Trophoblast cell (in vitro differentiated cells and primary cell): ENCODE data around the gene RIPOR3.

Source experiments
- DNase-seq, 2 donors: peaks; one replicate each; pipeline ENCODE4 v3.0.0-alpha.2; 2016
- H2AFZ ChIP-seq: 2 replicates; pipeline ENCODE4 v1.6.1; 2013; ENCODE audit warnings: low read length, moderate library complexity, mild to moderate bottlenecking; ENCODE audit not compliant: insufficient read depth, poor library complexity
- H2AK5ac ChIP-seq: 2 replicates; pipeline ENCODE4 v1.6.1; 2013; ENCODE audit warnings: mild to moderate bottlenecking, low read length
- H2BK120ac ChIP-seq: 2 replicates; pipeline ENCODE4 v1.6.1; 2013; ENCODE audit warnings: low read length, mild to moderate bottlenecking, moderate library complexity; ENCODE audit not compliant: insufficient read depth, poor library complexity
- H2BK12ac ChIP-seq: 2 replicates; pipeline ENCODE4 v1.6.1; 2013; ENCODE audit warnings: mild to moderate bottlenecking, low read length, moderate library complexity
- H2BK5ac ChIP-seq: 2 replicates; pipeline ENCODE4 v1.6.1; 2013; ENCODE audit warnings: low read length, low read depth, moderate library complexity, mild to moderate bottlenecking; ENCODE audit not compliant: poor library complexity
- H3K14ac ChIP-seq: 2 replicates; pipeline ENCODE4 v1.6.1; 2013; ENCODE audit warnings: mild to moderate bottlenecking, low read length
- H3K18ac ChIP-seq: 2 replicates; pipeline ENCODE4 v1.6.1; 2013; ENCODE audit warnings: mild to moderate bottlenecking, low read length
- H3K23ac ChIP-seq: 2 replicates; pipeline ENCODE4 v1.6.1; 2013; ENCODE audit warnings: low read length
- H3K27ac ChIP-seq: 2 replicates; pipeline ENCODE4 v1.5.1; 2013; ENCODE audit warnings: low read depth, mild to moderate bottlenecking, inconsistent platforms, low read length, moderate library complexity
- H3K27me3 ChIP-seq: 2 replicates; pipeline ENCODE4 v1.6.1; 2013; ENCODE audit warnings: inconsistent platforms, mild to moderate bottlenecking, low read length, moderate library complexity; ENCODE audit not compliant: insufficient read depth
- H3K36me3 ChIP-seq, 2 experiments: 1 replicate in 1 of 2; 2 replicates in 1 of 2; pipeline ENCODE4 v1.6.1; 2013; ENCODE audit warnings: low read length in 2 of 2, mild to moderate bottlenecking in 2 of 2, moderate library complexity in 1 of 2; ENCODE audit not compliant: insufficient read depth in 2 of 2, control insufficient read depth in 1 of 2
- H3K4ac ChIP-seq: 2 replicates; pipeline ENCODE4 v1.6.1; 2013; ENCODE audit warnings: low read depth, mild to moderate bottlenecking, low read length, moderate library complexity
- H3K4me1 ChIP-seq, 2 experiments: 1 replicate in 1 of 2; 2 replicates in 1 of 2; pipeline ENCODE4 v1.6.1; 2013; ENCODE audit warnings: low read length in 2 of 2, mild to moderate bottlenecking in 2 of 2, moderate library complexity in 1 of 2; ENCODE audit not compliant: insufficient read depth in 2 of 2, control insufficient read depth in 1 of 2
- H3K4me2 ChIP-seq: 2 replicates; pipeline ENCODE4 v1.6.1; 2013; ENCODE audit warnings: inconsistent platforms, mild to moderate bottlenecking, low read length, moderate library complexity
- H3K4me3 ChIP-seq: 2 replicates; pipeline ENCODE4 v1.5.1; 2013; ENCODE audit warnings: mild to moderate bottlenecking, low read depth, low read length, inconsistent platforms
- H3K79me1 ChIP-seq: one replicate; pipeline ENCODE4 v1.6.1; 2013; ENCODE audit warnings: low read length
- H3K79me2 ChIP-seq: 2 replicates; pipeline ENCODE4 v1.6.1; 2013; ENCODE audit warnings: low read length, mild to moderate bottlenecking; ENCODE audit not compliant: control insufficient read depth, insufficient read depth, poor library complexity
- H3K9ac ChIP-seq: 2 replicates; pipeline ENCODE4 v1.6.1; 2013; ENCODE audit warnings: mild to moderate bottlenecking, low read length
- H3K9me3 ChIP-seq: 2 replicates; pipeline ENCODE4 v1.6.1; 2013; ENCODE audit warnings: low read depth, mild to moderate bottlenecking, control low read depth, inconsistent platforms, low read length; ENCODE audit not compliant: insufficient read depth
- H4K12ac ChIP-seq: 2 replicates; pipeline ENCODE4 v1.6.1; 2013; ENCODE audit warnings: low read depth, mild to moderate bottlenecking, low read length, moderate library complexity
- H4K8ac ChIP-seq: 2 replicates; pipeline ENCODE4 v1.6.1; 2013; ENCODE audit warnings: low read depth, mild to moderate bottlenecking, low read length, moderate library complexity
- H4K91ac ChIP-seq: one replicate; pipeline ENCODE4 v1.6.1; 2013; ENCODE audit warnings: low read depth, mild to moderate bottlenecking, low read length, moderate library complexity
- WGBS: extraction: QIAGEN DNeasy Blood & Tissue Kit; methylation state at CpG from one replicate; pipeline ENCODE4 v1.1.7; 2013; ENCODE audit warnings: missing lambda C conversion rate; ENCODE audit not compliant: insufficient read length, insufficient coverage; ENCODE audit errors: extremely low coverage; 5-methylcytosine and 5-hydroxymethylcytosine counted together

The RIPOR3 gene

GRCh38 chr20:50584687-50585086, 106.7 kb downstream of the RIPOR3 start:
- H3K4ac ChIP-seq = no peak overlapping the region
- H3K79me1 ChIP-seq = no peaks in the 10 kb centered on the region
- WGBS = no CpG with 5 or more reads among the region's 2 CpGs
- H3K14ac ChIP-seq = no peak overlapping the region
- H4K8ac ChIP-seq = no peak overlapping the region
- H2AFZ ChIP-seq = no peak overlapping the region
- H3K79me2 ChIP-seq = no peaks in the 10 kb centered on the region
- peaks cover 41 to 56% of the 10 kb centered on the region in 2 experiments for H3K36me3 ChIP-seq
- H2BK12ac ChIP-seq = no peak overlapping the region
- H3K9ac ChIP-seq = no peak overlapping the region
- H2BK120ac ChIP-seq = no peak overlapping the region
- H3K4me1 ChIP-seq = peaks cover 17 to 21% of the 10 kb centered on the region in 2 experiments
- H3K18ac ChIP-seq = no peak overlapping the region
- no peak overlapping the region for H2AK5ac ChIP-seq
- no peaks in the 10 kb centered on the region for H3K27me3 ChIP-seq
- H3K27ac ChIP-seq = no peak overlapping the region
- no peak overlapping the region for H4K91ac ChIP-seq
- H2BK5ac ChIP-seq = no peak overlapping the region
- no peak overlapping the region for H3K4me2 ChIP-seq
- H3K4me3 ChIP-seq = no peak overlapping the region
- peaks cover 2% of the 10 kb centered on the region for H3K9me3 ChIP-seq
- DNase-seq = no peak
- no peak overlapping the region for H4K12ac ChIP-seq
- H3K23ac ChIP-seq = no peak overlapping the region

DNA sequence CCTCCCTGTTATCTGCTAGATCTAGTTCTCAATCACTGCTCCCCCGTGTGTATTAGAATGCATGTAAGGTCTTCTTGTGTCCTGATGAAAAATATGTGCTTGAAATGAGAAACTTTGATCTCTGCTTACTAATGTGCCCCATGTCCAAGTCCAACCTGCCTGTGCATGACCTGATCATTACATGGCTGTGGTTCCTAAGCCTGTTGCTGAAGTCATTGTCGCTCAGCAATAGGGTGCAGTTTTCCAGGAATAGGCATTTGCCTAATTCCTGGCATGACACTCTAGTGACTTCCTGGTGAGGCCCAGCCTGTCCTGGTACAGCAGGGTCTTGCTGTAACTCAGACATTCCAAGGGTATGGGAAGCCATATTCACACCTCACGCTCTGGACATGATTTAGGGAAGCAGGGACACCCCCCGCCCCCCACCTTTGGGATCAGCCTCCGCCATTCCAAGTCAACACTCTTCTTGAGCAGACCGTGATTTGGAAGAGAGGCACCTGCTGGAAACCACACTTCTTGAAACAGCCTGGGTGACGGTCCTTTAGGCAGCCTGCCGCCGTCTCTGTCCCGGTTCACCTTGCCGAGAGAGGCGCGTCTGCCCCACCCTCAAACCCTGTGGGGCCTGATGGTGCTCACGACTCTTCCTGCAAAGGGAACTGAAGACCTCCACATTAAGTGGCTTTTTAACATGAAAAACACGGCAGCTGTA, 107.7 kb downstream of the RIPOR3 start:
- Histone ChIP-seq H3K36me3 (peaks cover 46 to 64% of the 10 kb centered on the region in 2 experiments), H2BK12ac (no peak overlapping the region), H2AK5ac (no peak overlapping the region), H3K4me3 (no peak overlapping the region), H3K79me2 (no peaks in the 10 kb centered on the region), H3K9me3 (peaks cover 2% of the 10 kb centered on the region), H3K23ac (no peak overlapping the region), H4K12ac (no peak overlapping the region), H3K4ac (no peak overlapping the region), H2BK120ac (no peak overlapping the region), H3K4me1 (peaks cover 17 to 21% of the 10 kb centered on the region in 2 experiments), H3K79me1 (no peaks in the 10 kb centered on the region), H3K9ac (no peak overlapping the region), H3K27ac (no peak overlapping the region), H3K27me3 (no peaks in the 10 kb centered on the region), H3K18ac (no peak overlapping the region), H3K4me2 (no peak overlapping the region), H4K91ac (no peak overlapping the region), H2AFZ (no peak overlapping the region), H4K8ac (no peak overlapping the region), H2BK5ac (no peak overlapping the region), H3K14ac (no peak overlapping the region)
- no CpG with 5 or more reads among the region's 15 CpGs for WGBS
- DNase-seq = no peak

- Histone ChIP-seq H3K4me1 (peaks cover 14 to 17% of the 10 kb centered on the region in 2 experiments), H2BK120ac (no peak overlapping the region), H3K9ac (no peak overlapping the region), H2AFZ (no peak overlapping the region), H3K18ac (no peak overlapping the region), H4K8ac (no peak overlapping the region), H2BK12ac (no peak overlapping the region), H2BK5ac (no peak overlapping the region), H3K79me2 (no peaks in the 10 kb centered on the region), H3K23ac (no peak overlapping the region), H3K36me3 (peaks cover 53 to 70% of the 10 kb centered on the region in 2 experiments), H3K4ac (no peak overlapping the region), H4K91ac (no peak overlapping the region), H3K9me3 (peaks cover 2% of the 10 kb centered on the region), H3K27me3 (no peaks in the 10 kb centered on the region), H3K4me3 (no peak overlapping the region), H3K27ac (no peak overlapping the region), H3K4me2 (no peak overlapping the region), H3K14ac (no peak overlapping the region), H4K12ac (no peak overlapping the region), H3K79me1 (no peaks in the 10 kb centered on the region), H2AK5ac (no peak overlapping the region)
- no peak for DNase-seq
- no CpG with 5 or more reads among the region's 26 CpGs for WGBS
Measured at GRCh38 chr20:50582591-50583234, 108.6 kb downstream of the RIPOR3 start.

- H3K36me3 ChIP-seq = peaks cover 59 to 73% of the 10 kb centered on the region in 2 experiments
- no peak overlapping the region for H3K9ac ChIP-seq
- H2BK120ac ChIP-seq = no peak overlapping the region
- H2AFZ ChIP-seq = no peak overlapping the region
- no peak overlapping the region for H4K91ac ChIP-seq
- H3K4me2 ChIP-seq = no peak overlapping the region
- H3K4ac ChIP-seq = no peak overlapping the region
- H3K27me3 ChIP-seq = no peaks in the 10 kb centered on the region
- no peak overlapping the region for H3K27ac ChIP-seq
- DNase-seq = no peak
- no peak overlapping the region for H2BK12ac ChIP-seq
- no peak overlapping the region for H3K18ac ChIP-seq
- no peak overlapping the region for H2AK5ac ChIP-seq
- no peak overlapping the region for H3K4me3 ChIP-seq
- H4K8ac ChIP-seq = no peak overlapping the region
- H3K4me1 ChIP-seq = peaks cover 8 to 11% of the 10 kb centered on the region in 2 experiments
- no CpG with 5 or more reads among the region's 6 CpGs for WGBS
- no peak overlapping the region for H2BK5ac ChIP-seq
- H3K9me3 ChIP-seq = peaks cover 2% of the 10 kb centered on the region
- H3K79me1 ChIP-seq = no peaks in the 10 kb centered on the region
- no peak overlapping the region for H3K14ac ChIP-seq
- H4K12ac ChIP-seq = no peak overlapping the region
- H3K79me2 ChIP-seq = no peaks in the 10 kb centered on the region
- H3K23ac ChIP-seq = no peak overlapping the region
Measured at GRCh38 chr20:50582092-50582491, 109.2 kb downstream of the RIPOR3 start.
